GM23338 (cell line): Measurements from ENCODE around the gene RNGTT. TPM values are rescaled to one million over a fixed set of nuclear protein-coding genes. Genes with fewer than 3 reads are reported as not detected.

ENCODE experiments used
- ATAC-seq: fragments of 200-7000 bp; cut with Tn5 transposase; 3 replicates; pipeline ENCODE4 v1.9.1; 2020
- DNase-seq: peaks from one replicate; pipeline ENCODE4 v3.0.0-alpha.2; 2015; ENCODE audit warnings: low spot score
- H2AFZ ChIP-seq: fragments of 200-600 bp; sonication (generic); 2 replicates; pipeline ENCODE4 v1.8.0; 2016; ENCODE audit warnings: antibody characterized with exemption, mild to moderate bottlenecking, moderate library complexity
- H3F3A ChIP-seq: fragments of 200-600 bp; sonication (generic); replicated peaks from 2 replicates; pipeline ENCODE4 v1.8.0; 2017; ENCODE audit warnings: antibody characterized with exemption, mixed run types, low read depth
- H3K27ac ChIP-seq: fragments of 200-600 bp; sonication (generic); 2 replicates; pipeline ENCODE4 v1.6.1; 2016; ENCODE audit warnings: low read depth
- H3K27me3 ChIP-seq: fragments of 200-600 bp; sonication (generic); 2 replicates; pipeline ENCODE4 v1.8.0; 2016; ENCODE audit warnings: mild to moderate bottlenecking, mixed run types, moderate library complexity; ENCODE audit not compliant: insufficient read depth
- H3K36me3 ChIP-seq: fragments of 200-600 bp; sonication (generic); 2 replicates; pipeline ENCODE4 v1.8.0; 2016; ENCODE audit warnings: mild to moderate bottlenecking; ENCODE audit not compliant: insufficient read depth
- H3K4me1 ChIP-seq: fragments of 200-600 bp; sonication (generic); 2 replicates; pipeline ENCODE4 v1.8.0; 2016; ENCODE audit warnings: mild to moderate bottlenecking, moderate library complexity; ENCODE audit not compliant: insufficient read depth
- H3K4me2 ChIP-seq: fragments of 200-600 bp; sonication (generic); 2 replicates; pipeline ENCODE4 v1.7.1; 2017; ENCODE audit warnings: mixed run types
- H3K4me3 ChIP-seq: fragments of 200-600 bp; sonication (generic); 2 replicates; pipeline ENCODE4 v1.6.1; 2016; ENCODE audit warnings: mixed run types
- H3K79me2 ChIP-seq: fragments of 200-600 bp; sonication (generic); replicated peaks from 2 replicates; pipeline ENCODE4 v1.8.0; 2017; ENCODE audit warnings: mild to moderate bottlenecking; ENCODE audit not compliant: insufficient read depth
- H3K9me2 ChIP-seq: fragments of 200-600 bp; sonication (generic); 2 replicates; pipeline ENCODE4 v1.8.0; 2017; ENCODE audit not compliant: insufficient read depth
- H4K20me1 ChIP-seq: fragments of 200-600 bp; sonication (generic); replicated peaks from 2 replicates; pipeline ENCODE4 v1.8.0; 2017; ENCODE audit warnings: mild to moderate bottlenecking; ENCODE audit not compliant: insufficient read depth
- H3K27ac Mint-ChIP-seq: 2 replicates; pipeline ENCODE4 v1.8.0; 2020; ENCODE audit warnings: inconsistent platforms, mild to moderate bottlenecking, moderate library complexity, mixed read lengths
- H3K27me3 Mint-ChIP-seq: 3 replicates; pipeline ENCODE4 v1.8.0; 2022; ENCODE audit warnings: low read depth, mild to moderate bottlenecking, moderate library complexity, mixed read lengths, inconsistent platforms; ENCODE audit not compliant: insufficient read depth, poor library complexity
- H3K36me3 Mint-ChIP-seq: 3 replicates; pipeline ENCODE4 v1.8.0; 2021; ENCODE audit warnings: low read depth, mild to moderate bottlenecking, inconsistent platforms, moderate library complexity, mixed read lengths
- H3K4me1 Mint-ChIP-seq: 3 replicates; pipeline ENCODE4 v1.8.0; 2020; ENCODE audit warnings: mild to moderate bottlenecking, inconsistent platforms, mixed read lengths
- H3K4me3 Mint-ChIP-seq: 3 replicates; pipeline ENCODE4 v1.8.0; 2021; ENCODE audit warnings: moderate library complexity, mild to moderate bottlenecking, inconsistent platforms, mixed read lengths
- H3K9me3 Mint-ChIP-seq: 3 replicates; pipeline ENCODE4 v1.8.0; 2020; ENCODE audit warnings: moderate library complexity, mild to moderate bottlenecking, inconsistent platforms, mixed read lengths
- CTCF ChIP-seq, 2 experiments: fragments of 200-600 bp in 1 of 2; sonication (generic) in 1 of 2; conservative IDR thresholded peaks; 2 replicates each; pipeline versions ENCODE4 v1.5.1 to v1.6.1; 2016 to 2017; ENCODE audit warnings: antibody characterized with exemption in 2 of 2, low read depth in 2 of 2, mild to moderate bottlenecking in 2 of 2, moderate library complexity in 1 of 2
- EZH2phosphoT487 ChIP-seq: fragments of 200-600 bp; sonication (generic); IDR thresholded peaks from one replicate; pipeline ENCODE4 v1.8.1; 2018; ENCODE audit warnings: antibody characterized with exemption; ENCODE audit not compliant: unreplicated experiment
- NANOG ChIP-seq: IDR thresholded peaks from 2 replicates; pipeline ENCODE4 v1.6.1; 2016; ENCODE audit warnings: antibody characterized with exemption, borderline replicate concordance
- POLR2AphosphoS5 ChIP-seq: IDR thresholded peaks from 2 replicates; pipeline ENCODE4 v1.6.1; 2016; ENCODE audit warnings: antibody characterized with exemption, low read depth
- ZNF114 ChIP-seq: fragments of 250-450 bp; sonication (Bioruptor Pico); IDR thresholded peaks from 2 replicates; pipeline ENCODE4 v1.5.0; 2020; ENCODE audit warnings: mild to moderate bottlenecking, moderate library complexity
- polyA plus RNA-seq: library from polyadenylated mRNA; unstranded; fragments of >200 nt; fragmentation: Nextera tagmentation; extraction: Ambion mirVana; gene quantifications from 2 replicates; pipeline ENCODE4 v1.2.1, GENCODE V29; 2016
- total RNA-seq: library from RNA; depleted of rRNA; stranded (reverse); fragments of >200 nt; shearing (Covaris generic); gene quantifications from 2 replicates; pipeline ENCODE4 v1.2.3, GENCODE V29; 2014
- TF ChIP-seq, protein P1 (sequence below): IDR thresholded peaks from 2 replicates; pipeline ENCODE4 v1.6.1; 2016; ENCODE audit warnings: antibody characterized with exemption
- TF ChIP-seq, protein P2 (sequence below): fragments of 250-450 bp; sonication (Bioruptor Pico); IDR thresholded peaks from 2 replicates; pipeline ENCODE4 v1.5.0; 2020; ENCODE audit warnings: mild to moderate bottlenecking, moderate library complexity

RNGTT gene
- total and polyA plus RNA-seq, 2 experiments from 2014 or later, result 11.2 to 29.2 TPM

GRCh38 chr6:89008001-89008814 is 44.8 kb upstream of the RNGTT start:
- Histone ChIP-seq H3K4me1 (peaks cover 24% of the 10 kb centered on the region), H3K9me2 (no peaks in the 10 kb centered on the region), H3K27ac (peak overlapping the region; percentile 65; the same call in 1 of the 2 replicates), H3K4me2 (peak overlapping the region; percentile 46; the same call in 1 of the 2 replicates), H4K20me1 (no peaks in the 10 kb centered on the region), H3K36me3 (no peaks in the 10 kb centered on the region), H2AFZ (peak overlapping the region; percentile 82; the same call in 1 of the 2 replicates), H3K4me3 (no peak overlapping the region), H3K27me3 (no peaks in the 10 kb centered on the region), H3K79me2 (no peaks in the 10 kb centered on the region), H3F3A (no peaks in the 10 kb centered on the region)
- H3K4me1 Mint-ChIP-seq, result peaks cover 28% of the 10 kb centered on the region
- no peaks in the 10 kb centered on the region for H3K27me3 Mint-ChIP-seq
- H3K4me3 Mint-ChIP-seq, result no peak overlapping the region
- H3K9me3 Mint-ChIP-seq, result peaks cover 3% of the 10 kb centered on the region; the same call in 1 of the 3 replicates
- no peak for TF ChIP-seq CTCF (conservative IDR thresholded peaks at IDR 0.05; ENCODE audit: low read depth in 2 of 2)
- ATAC-seq (peak; percentile 66), DNase-seq (peak; percentile 28)
- H3K36me3 Mint-ChIP-seq, result no peaks in the 10 kb centered on the region
- H3K27ac Mint-ChIP-seq, result no peak overlapping the region

DNA sequence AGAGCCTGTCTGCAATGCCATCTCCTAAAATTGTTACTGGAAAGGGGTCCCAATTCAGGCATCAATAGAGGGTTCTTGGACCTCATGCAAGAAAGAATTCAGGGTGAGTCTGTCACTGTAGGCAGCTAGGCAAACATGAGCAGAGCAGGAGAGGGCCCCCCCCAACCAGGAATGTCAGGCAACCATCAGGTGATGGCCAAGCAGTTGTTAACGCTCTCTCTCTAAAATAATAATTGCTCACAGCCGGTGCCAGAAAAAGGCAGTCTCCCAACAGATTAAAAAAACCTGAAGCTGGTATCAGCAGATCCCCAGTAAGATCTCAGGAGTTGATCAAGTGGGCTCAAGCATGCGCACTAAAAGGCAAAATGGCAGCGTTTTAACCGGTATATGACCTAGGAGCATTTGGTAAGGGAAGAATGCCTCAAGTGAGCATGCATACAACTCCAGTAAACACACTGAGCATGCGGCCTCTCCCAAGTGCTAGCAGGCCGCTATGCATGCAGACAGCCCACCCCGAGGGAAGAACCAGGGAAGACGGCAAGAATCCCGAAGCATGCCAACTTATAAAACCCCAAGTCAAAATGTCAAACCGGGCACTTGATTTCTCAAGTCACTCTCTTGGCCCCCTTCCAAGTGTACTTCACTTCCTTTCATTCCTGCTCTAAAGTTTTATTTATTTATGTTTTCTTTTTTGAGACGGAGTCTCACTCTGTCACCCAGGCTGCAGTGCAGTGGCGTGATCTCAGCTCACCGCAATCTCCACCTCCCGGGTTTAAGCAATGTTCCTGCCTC is 44.0 kb upstream of the RNGTT start:
- Histone ChIP-seq H3K4me1 (peaks cover 24% of the 10 kb centered on the region), H4K20me1 (no peaks in the 10 kb centered on the region), H3F3A (no peaks in the 10 kb centered on the region), H3K4me3 (no peak overlapping the region), H3K27ac (peak overlapping the region; percentile 65; the same call in 1 of the 2 replicates), H3K79me2 (no peaks in the 10 kb centered on the region), H3K9me2 (no peaks in the 10 kb centered on the region), H3K27me3 (no peaks in the 10 kb centered on the region), H2AFZ (peak overlapping the region; percentile 75), H3K36me3 (no peaks in the 10 kb centered on the region), H3K4me2 (peak overlapping the region; percentile 46; the same call in 1 of the 2 replicates)
- H3K27me3 Mint-ChIP-seq, result no peaks in the 10 kb centered on the region
- H3K4me3 Mint-ChIP-seq, result no peak overlapping the region; the same call in 2 of the 3 replicates
- TF ChIP-seq POLR2AphosphoS5 (no peak), EZH2phosphoT487 (no peak), NANOG (no peak), ZNF114 (no peak)
- TF ChIP-seq, protein P1, sequence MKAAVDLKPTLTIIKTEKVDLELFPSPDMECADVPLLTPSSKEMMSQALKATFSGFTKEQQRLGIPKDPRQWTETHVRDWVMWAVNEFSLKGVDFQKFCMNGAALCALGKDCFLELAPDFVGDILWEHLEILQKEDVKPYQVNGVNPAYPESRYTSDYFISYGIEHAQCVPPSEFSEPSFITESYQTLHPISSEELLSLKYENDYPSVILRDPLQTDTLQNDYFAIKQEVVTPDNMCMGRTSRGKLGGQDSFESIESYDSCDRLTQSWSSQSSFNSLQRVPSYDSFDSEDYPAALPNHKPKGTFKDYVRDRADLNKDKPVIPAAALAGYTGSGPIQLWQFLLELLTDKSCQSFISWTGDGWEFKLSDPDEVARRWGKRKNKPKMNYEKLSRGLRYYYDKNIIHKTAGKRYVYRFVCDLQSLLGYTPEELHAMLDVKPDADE, result no peak
- TF ChIP-seq, protein P2, sequence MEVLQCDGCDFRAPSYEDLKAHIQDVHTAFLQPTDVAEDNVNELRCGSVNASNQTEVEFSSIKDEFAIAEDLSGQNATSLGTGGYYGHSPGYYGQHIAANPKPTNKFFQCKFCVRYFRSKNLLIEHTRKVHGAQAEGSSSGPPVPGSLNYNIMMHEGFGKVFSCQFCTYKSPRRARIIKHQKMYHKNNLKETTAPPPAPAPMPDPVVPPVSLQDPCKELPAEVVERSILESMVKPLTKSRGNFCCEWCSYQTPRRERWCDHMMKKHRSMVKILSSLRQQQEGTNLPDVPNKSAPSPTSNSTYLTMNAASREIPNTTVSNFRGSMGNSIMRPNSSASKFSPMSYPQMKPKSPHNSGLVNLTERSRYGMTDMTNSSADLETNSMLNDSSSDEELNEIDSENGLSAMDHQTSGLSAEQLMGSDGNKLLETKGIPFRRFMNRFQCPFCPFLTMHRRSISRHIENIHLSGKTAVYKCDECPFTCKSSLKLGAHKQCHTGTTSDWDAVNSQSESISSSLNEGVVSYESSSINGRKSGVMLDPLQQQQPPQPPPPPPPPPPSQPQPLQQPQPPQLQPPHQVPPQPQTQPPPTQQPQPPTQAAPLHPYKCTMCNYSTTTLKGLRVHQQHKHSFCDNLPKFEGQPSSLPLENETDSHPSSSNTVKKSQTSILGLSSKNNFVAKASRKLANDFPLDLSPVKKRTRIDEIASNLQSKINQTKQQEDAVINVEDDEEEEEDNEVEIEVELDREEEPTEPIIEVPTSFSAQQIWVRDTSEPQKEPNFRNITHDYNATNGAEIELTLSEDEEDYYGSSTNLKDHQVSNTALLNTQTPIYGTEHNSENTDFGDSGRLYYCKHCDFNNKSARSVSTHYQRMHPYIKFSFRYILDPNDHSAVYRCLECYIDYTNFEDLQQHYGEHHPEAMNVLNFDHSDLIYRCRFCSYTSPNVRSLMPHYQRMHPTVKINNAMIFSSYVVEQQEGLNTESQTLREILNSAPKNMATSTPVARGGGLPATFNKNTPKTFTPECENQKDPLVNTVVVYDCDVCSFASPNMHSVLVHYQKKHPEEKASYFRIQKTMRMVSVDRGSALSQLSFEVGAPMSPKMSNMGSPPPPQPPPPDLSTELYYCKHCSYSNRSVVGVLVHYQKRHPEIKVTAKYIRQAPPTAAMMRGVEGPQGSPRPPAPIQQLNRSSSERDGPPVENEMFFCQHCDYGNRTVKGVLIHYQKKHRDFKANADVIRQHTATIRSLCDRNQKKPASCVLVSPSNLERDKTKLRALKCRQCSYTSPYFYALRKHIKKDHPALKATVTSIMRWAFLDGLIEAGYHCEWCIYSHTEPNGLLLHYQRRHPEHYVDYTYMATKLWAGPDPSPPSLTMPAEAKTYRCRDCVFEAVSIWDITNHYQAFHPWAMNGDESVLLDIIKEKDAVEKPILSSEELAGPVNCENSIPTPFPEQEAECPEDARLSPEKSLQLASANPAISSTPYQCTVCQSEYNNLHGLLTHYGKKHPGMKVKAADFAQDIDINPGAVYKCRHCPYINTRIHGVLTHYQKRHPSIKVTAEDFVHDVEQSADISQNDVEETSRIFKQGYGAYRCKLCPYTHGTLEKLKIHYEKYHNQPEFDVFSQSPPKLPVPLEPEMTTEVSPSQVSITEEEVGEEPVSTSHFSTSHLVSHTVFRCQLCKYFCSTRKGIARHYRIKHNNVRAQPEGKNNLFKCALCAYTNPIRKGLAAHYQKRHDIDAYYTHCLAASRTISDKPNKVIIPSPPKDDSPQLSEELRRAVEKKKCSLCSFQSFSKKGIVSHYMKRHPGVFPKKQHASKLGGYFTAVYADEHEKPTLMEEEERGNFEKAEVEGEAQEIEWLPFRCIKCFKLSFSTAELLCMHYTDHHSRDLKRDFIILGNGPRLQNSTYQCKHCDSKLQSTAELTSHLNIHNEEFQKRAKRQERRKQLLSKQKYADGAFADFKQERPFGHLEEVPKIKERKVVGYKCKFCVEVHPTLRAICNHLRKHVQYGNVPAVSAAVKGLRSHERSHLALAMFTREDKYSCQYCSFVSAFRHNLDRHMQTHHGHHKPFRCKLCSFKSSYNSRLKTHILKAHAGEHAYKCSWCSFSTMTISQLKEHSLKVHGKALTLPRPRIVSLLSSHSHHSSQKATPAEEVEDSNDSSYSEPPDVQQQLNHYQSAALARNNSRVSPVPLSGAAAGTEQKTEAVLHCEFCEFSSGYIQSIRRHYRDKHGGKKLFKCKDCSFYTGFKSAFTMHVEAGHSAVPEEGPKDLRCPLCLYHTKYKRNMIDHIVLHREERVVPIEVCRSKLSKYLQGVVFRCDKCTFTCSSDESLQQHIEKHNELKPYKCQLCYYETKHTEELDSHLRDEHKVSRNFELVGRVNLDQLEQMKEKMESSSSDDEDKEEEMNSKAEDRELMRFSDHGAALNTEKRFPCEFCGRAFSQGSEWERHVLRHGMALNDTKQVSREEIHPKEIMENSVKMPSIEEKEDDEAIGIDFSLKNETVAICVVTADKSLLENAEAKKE (CRISPR knock-in tag), result no peak
- peaks cover 3% of the 10 kb centered on the region; the same call in 1 of the 3 replicates for H3K9me3 Mint-ChIP-seq
- H3K4me1 Mint-ChIP-seq, result peaks cover 28% of the 10 kb centered on the region
- peak; percentile 19 for DNase-seq
- no peak overlapping the region for H3K27ac Mint-ChIP-seq
- no peaks in the 10 kb centered on the region for H3K36me3 Mint-ChIP-seq
- ATAC-seq, result peak; percentile 48
